GM10266 (cell line): Measurements from ENCODE around the gene EPHB2.

Source experiments
- DNase-seq: peaks from one replicate; pipeline ENCODE4 v3.0.0; 2012; ENCODE audit errors: extremely low spot score
- CTCF ChIP-seq: IDR thresholded peaks from 2 replicates; pipeline ENCODE4 v1.5.1; 2012; ENCODE audit warnings: mild to moderate bottlenecking, low read depth; ENCODE audit not compliant: control insufficient read depth, insufficient read depth; ENCODE audit errors: missing control alignments

The EPHB2 gene

DNA sequence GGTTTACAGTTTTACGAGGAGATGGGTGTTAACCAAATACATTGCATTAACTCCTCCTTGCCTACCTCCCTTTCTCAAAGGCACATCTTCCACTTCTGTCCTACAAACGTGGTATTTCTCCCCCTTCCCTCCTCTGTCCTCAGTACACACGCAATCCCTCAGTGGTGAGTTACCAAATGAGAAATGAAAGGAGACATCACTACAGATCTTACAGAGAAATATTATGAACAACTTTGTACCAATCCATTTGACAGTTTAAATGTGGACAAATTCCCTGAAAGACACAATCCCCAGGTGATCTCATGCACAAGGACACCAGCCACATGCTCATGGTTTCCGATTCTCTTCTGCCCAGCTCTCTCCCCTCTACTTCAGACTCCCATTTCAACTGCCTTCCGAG is 255.7 kb downstream of the EPHB2 start:
- no peak for DNase-seq
- no peak for TF ChIP-seq CTCF

DNA sequence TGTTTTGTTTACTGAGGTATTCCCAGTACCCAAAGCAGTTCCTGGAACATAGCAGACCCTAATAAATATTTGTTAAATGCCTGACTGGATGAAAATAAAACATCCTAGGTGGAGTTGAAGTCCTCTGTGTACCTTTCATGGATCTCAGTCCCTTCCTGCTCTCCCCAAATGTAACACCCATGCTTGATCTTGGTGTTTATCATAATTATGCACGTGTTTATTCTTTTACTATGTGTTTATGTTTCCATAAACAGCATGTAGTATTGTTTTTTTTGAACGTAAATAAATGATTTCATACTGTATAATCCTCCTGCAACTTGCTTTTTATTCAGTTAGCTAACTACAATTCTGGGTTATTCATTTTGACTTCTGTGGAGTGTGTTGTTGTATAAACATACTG is 257.2 kb downstream of the EPHB2 start:
- no peak for TF ChIP-seq CTCF
- DNase-seq: no peak

- no peak for TF ChIP-seq CTCF
- DNase-seq: no peak
These were observed 258.7 kb downstream of the EPHB2 start for GRCh38 chr1:22969304-22969709.

- no peak for DNase-seq
- no peak for TF ChIP-seq CTCF
These were observed 259.5 kb downstream of the EPHB2 start for GRCh38 chr1:22970096-22970495.
